Epidermal melanocyte (primary cell): ENCODE data around the gene ATP8A2.

Experiments
- DNase-seq: peaks from one replicate; pipeline ENCODE4 v3.0.0; 2011; ENCODE audit warnings: low spot score; ENCODE audit not compliant: insufficient read length

ATP8A2 gene

DNA sequence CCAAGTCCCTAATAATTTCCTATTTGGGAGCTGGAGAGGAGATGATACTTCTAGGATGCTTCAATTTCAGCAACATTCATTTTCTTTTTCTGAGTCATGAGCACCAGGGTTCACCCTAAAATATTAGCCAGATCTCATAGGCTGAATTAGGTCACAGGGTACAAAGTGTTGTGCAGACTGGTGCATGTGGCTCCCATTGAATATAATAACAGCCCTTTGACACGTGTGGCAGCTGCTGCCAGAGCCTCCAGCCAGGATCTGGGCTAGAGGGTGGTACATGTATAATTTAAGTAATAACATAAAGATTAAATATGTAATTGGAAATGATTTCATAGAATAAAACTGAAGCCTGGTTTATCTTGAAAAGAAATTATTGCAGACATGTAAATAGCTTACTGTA is 244.9 kb downstream of the ATP8A2 start:
- no peak for DNase-seq

DNA sequence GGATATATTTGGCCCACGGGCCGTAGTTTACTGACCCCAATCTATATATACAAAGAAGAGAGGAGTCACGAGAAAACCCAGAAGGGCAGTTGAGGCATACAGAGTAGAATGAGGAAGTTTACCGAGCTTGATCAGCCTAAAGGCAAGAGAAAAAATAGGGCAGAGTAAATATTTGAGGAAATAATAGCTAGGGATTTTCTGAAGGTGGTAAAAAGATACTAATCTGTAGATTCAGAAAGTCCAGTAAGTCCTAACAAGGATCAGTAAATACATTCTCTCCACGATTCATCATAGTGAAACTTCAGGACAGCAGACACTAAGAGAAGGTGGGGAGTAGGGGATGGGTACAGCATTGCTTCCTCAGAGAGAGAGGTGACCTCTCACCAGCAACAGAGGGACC is 248.1 kb downstream of the ATP8A2 start:
- no peak for DNase-seq

DNA sequence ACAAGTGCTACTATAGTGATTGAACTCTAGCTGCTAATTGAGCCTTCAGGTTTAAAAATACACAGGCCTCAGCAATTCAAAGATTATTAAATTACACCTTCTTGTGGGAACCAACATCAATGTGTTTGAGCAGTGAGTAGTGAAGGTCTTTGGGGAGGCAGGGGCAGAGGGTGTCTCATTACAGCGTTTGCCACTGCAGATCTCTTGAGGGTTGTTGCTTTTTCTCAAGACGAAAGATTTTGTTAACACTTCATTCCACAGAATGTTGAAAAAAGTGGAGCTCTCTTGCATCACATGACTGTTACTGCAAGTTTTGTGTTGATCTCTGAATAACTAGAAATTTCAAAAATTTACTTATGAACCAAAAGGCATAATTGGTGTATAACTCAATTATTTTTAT is 253.6 kb downstream of the ATP8A2 start:
- no peak for DNase-seq

DNA sequence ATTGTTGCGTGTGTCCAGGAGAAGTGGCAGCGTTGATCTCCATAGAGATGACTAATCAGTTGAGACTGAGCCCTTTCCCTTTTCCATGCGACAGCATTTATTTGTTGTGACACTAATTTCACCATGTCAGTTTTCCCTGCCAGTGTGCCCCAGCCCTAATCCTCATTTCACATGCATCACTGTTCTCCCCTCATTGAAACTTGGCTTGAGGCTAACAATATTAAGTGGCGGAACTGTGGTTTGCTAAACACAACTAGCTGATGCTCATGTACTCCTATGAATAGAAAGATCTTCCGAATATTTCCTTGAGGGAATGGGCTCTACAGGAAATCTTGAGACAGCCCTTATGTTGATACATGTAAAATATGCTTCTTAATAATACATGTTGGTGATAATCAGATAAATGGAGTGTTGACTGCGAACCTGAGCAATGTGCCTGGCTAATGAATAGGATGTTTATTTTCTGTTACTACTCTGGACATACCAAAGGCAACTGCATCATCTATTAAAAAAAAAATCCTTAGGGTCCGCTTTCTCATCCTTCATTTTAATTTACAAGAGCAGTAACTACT is 258.6 kb downstream of the ATP8A2 start:
- peak; percentile 21 for DNase-seq

DNA sequence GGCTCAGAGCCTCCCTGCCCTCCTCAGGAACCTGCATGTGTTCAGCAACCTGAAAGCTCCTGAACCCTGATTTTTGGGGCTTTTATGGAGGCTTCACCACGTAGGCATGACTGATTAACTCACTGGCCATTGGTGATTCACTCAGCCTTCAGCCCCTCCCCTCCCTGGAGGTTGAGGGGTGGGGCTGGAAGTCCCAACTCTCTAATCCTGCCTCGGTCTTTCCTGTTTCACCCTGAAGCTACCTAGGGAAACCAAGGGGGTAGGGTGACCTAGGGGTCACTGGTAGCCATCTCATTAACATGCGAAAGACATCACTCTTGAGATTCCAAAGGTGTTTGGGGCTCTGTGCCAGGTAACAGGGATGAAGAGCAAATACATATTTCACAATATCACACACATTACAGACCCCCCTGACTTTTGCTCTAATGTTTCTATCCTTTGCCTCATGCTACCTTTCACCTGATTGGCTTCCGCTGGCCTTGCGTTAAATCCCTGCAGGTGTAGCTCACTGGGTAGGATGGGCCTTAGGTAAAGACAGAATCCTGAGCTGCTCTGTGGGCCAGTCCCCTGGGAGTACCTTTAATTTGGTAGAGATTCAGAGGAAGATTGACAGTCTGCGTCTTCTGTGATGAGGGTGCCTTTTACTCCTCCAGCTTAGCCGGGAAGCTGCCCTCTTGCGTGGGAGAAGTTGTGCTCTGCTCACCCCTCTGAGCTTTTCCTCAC is 260.6 kb downstream of the ATP8A2 start:
- no peak for DNase-seq

DNA sequence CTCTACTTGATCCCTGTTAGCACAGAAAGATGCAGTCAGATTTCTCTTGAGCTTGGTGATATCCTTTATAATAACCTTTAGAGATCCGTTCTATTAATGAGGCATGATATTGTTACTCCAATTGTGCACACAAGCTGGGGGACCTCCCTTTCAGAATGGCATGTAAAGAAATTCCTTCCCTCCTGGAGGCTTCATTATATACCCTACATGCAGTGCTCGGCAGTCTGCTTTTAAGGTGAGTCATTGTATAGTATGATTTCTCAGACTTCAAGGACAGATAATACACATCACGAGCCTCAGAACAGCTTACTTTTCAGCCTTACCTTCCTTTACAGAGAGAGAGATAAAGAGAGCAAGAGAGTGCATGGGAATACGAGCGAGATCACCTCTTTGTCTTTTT is 261.3 kb downstream of the ATP8A2 start:
- DNase-seq, result no peak

DNA sequence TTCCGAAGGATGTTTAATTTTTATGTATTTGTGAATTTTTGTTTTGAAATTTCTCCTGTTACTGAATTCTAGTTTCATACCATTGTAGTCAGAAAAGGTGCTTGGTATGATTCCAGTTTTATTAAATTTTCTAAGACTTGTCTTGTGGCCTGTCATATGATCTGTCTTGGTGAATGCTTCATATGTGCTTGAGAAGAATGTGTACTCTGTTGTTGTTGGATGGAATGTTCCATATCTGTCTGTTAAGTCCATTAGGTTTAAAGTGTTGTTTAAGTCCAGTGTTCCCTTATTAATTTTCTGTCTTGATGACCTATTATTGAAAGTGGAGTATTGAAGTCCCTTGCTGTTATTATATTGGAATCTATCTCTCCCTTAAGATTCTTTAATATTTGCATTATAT is 273.9 kb downstream of the ATP8A2 start:
- no peak for DNase-seq

DNA sequence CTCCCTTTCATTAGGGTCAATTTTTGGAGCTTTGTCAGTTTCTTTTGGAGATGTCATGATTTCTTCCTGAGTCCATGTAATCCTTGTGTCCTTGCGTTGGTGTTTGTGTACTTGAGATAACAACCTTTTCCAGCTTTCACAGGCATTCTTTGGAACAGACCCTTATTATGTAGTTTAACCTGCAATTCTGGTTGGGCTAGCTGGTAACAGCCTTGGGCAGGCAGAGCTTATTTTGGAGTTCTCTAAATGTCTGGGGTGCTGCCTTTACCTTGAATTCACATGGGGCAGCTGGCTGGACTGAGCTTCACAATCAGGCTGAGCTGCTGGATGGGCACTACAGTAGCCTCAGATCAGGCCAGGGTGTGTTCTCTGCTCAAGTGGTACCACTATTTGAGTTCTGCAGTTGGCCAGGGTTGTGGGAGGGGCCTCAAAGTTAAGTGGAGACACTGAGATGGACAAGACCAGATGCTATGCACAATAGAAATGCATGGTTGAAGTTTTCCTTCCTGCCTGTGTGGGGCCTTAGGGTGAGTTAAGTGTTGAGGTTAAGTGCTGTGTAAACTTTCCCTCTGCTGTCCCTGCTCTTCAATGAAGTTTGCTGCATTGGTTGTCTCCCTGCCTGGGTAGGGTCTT is 277.3 kb downstream of the ATP8A2 start:
- DNase-seq, result no peak

DNA sequence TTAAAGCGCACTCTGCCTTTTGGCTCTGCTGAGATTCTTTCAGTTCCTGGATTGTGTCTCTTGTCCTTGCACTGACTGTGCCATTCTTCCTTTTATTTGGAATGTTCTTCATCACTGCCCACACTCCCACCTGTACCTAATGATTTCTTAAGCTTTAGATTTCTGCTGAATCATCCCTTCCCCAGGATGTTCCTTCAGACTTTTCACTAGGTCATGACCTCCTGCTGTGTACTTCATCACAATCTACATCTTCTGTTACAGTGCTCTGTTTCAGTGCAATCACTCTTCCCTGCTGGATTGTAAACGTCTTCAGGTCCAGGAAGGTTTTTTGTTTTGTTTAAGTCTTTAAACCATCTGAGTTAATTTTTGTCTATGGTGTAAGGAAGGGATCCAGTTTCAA is 281.0 kb downstream of the ATP8A2 start:
- no peak for DNase-seq

DNA sequence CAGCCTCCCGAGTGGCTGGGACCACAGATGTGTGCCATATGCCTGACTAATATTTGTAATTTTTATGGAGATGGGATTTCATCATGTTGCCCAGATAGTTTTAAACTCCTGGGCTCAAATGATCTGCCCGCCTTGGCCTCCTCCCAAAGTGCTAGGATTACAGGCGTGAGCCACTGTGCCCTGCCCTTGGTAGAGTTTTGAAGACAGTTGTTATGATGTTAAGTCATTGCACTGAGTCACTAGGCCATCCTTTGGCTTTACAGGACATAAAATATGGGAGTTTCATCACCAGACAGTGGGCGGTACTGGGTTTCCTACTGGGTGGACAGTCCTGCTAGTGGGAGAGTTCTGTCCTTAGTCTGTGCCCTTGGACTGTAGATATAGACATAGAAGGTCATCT is 282.5 kb downstream of the ATP8A2 start:
- DNase-seq, result no peak

DNA sequence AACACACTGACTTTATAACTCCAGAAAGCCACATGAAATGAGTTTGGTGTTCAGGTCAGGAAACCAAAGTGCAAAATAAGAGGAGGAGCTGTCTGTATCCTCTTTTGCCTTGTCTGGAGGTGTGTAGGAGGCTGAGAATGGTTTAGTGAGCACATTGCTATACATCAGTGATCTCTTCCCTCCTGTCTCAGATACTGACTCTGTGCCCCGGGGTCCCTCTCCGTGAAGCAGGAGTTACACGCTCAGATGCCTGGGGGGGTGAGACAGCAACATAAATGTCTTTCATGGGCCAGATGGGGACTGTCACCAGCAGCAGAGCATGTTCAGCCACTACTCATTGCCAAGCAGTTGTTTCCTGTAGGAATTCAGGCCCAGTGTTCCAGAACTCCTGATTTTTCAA is 285.4 kb downstream of the ATP8A2 start:
- no peak for DNase-seq

DNA sequence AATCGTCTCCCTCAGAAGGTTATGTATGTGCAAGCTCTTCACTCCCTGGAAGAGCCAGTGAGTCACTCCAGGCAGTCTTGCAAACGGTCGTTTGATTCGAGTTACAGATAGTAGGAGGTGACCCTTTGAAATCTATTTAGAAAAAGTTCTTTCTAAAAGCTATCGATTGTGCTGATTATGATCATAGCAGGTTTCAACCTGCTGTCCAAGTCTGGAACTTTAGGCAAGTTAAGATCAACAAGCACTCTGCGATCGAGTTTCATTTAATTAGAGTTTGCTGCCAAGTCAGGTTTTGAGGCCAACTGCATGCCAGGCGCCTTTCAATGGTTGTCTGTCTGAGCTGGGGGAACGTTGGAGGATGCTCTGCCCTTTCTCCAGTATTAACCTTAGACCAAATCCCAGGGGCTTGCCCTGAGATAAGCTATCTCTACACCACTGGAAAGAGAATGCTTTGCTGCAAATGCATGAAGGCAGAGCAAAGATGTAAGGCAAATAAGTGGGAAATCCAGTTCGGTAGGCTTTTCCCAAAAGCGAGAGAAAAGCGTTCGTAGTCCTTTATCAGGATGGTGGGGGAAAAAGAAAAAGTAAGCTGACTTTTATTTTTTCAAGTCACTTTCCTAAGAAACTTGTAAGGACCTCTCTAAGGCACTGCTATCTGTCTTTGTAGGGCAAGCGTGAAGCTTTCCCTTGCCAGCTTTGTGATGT is 287.5 kb downstream of the ATP8A2 start:
- no peak for DNase-seq

DNA sequence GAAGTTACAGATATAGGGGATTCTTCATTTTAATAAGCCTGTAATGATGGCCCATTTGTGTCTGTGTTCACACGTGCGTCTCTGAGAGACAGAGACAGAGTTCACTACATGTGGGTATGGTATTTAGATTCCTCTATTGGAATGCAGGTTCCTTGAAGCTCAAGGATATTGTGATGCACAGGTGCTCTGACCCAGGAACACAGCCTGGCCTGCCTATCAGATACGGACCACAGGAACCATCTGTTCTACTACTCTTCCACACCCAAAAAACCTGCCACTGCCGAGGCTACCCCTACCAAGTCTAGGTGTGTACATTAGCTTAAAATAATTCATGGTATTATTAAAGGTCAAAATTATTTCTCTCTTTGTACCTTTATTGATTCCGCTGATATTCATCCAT is 289.2 kb downstream of the ATP8A2 start:
- DNase-seq, result no peak

DNA sequence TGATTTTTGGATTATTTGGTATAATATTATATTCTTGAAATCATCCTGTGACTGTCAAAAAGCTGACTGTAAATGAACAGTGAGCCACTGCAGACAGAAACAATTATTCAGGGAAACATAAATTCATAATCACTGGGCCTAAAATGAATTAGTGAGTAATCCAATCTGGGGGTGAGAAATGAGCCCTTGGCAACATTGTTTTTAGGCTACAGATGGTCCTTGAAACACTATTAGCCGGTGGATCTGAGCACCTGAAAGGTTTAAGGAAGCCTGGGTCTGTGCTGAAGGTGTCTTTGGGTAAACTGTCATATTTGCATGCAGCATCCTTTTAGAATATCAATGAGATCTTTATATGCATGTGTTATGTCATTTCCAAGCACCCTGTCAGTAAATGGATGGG is 290.7 kb downstream of the ATP8A2 start:
- no peak for DNase-seq

DNA sequence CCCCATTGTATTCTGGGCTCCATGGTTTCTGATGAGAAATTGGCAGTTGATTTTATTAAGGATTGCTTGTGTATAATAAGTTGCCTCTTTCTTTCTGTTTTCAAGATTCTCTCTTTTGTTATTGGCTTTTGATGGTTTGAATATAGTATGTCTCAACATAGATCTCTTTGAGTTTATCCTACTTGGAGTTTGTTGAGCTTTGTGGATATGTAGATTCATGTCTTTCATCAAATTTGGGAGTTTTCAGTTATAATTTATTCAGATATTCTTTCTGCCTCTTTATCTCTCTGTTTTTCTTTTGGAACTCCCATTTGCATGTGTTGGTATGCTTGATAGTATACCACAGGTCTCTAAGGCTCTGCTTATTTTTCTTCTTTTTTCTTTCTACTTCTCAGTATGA is 296.6 kb downstream of the ATP8A2 start:
- DNase-seq, result no peak

DNA sequence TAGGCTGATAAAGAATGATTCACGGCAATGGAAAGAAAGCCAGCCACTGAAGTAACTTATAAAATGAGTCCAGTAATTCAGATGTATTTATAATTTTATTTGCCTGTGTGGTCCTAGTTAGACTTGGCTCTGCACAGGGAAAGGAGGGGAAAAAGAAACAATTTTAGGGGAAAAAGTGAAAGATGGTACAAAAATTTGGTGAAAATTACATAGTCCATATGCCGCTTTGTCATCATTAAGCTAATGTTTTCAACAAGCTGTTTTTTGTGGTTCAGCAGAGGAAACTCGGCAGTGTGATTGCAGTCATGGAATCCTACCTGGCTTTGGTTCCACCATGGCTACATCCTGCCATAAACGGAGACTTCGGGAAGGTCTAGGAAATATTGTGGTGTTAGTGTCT is 301.9 kb downstream of the ATP8A2 start:
- DNase-seq, result no peak

DNA sequence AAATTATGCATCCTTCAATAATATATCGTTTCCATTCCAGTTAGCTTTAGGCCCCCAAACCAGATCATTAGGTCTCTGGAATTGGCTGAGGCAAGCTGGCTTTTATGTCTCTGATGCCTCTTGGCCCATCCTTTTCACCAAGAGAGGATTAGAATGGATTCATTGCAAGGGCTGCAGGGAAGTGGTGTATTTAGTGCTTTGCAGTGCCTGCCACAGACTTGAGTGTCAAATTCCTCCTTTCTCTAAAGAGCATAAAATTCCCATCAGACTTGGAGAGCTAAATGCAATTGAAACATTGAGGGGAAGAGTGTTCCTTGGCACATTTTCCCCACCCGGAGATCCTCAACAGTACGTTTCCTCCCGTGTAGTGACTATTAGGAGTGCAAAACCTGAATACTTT is 302.6 kb downstream of the ATP8A2 start:
- DNase-seq, result no peak

DNA sequence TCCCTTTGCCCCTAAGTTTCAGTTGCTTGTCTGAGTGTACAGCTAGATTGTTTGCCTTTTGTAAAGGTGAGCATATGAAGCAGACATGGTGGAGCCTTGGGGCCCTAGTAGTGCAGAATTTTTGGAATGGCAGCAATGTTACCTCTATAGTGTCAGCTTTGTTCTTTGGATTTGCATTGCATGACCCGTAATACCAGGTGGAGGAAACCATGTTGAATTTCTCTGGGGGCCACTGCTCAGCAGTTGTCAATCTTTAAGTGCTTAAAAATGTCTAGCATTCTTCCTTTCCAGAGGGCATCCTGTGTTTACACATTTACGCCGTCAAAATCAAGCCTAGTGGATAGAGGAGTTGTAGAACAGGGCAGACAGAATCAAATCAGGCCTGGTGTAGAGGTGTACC is 303.3 kb downstream of the ATP8A2 start:
- no peak for DNase-seq

DNA sequence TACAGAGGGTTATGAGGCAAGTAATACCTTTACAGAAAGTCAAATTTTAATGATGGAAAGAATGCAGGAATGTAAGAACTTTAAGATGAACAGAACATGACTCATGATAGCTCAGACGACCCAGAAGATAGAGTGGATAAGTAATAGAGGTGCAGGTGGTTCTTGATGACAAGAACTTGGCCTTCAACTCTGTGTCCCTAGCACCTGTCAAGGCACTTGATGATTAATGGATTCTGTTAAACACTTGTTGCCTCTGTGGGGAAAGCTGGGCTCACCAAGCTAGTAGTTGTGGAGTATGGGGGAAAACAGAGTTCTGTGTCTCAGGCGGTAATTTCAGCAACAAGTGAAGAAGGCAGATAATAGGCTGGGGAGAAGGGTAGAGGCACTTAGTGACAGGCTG is 306.2 kb downstream of the ATP8A2 start:
- DNase-seq, result no peak

DNA sequence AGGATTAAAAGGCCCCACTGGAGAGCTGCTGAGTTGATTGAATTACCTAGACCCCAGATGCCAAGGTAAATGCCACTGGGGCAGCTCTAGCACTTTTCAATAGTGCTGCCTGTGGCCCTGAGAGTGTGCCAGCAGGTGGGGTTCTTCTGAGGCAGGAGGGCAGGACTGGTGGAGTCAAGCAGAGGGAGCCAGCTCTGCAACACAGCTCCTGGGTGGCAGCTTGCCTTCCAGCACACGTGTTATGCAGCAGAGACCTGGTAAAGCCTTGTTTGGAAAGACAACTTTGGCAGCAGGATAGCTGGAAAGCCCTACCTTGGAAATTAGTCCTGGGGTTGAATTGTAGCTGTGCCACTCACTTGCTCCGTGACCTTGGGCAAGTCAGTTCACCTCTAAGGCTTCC is 306.6 kb downstream of the ATP8A2 start:
- DNase-seq, result no peak

DNA sequence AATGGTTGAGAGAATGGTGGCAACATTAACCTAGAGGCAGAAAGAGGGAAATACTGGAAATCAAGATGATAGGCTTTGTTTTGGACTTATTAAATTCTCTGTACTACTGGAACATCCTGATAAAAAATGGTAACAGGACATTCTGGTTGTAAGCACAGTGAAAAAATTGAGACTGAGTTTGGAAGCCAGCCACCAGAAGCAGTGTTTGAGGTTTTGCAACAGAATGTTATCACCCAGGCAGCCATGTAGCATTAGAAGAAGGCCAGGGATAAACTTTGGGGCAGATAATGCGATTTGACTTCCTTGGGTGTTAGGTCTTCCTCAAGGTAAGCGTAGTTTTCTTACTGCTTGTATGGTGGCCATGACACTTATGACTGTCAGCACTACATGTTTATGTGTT is 307.4 kb downstream of the ATP8A2 start:
- DNase-seq, result no peak

DNA sequence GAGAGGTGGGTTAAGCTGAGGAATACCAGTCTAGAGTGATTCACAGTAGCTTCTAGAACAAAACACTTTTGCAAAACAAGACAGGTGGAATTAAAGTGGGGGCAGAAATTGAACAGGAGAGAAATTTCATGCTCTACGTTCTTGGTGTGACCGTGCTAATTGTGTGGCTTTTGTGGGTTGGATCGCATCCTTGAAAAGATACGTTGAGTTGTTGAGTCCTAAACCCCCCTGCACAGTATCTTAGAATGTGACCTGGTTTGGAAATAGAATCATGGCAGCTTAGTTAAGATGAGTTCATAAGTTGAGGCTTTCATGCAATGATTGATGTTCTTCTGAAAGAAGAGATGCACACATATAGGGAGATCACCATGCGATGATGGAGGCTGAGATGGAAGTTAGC is 308.2 kb downstream of the ATP8A2 start:
- DNase-seq, result no peak

DNA sequence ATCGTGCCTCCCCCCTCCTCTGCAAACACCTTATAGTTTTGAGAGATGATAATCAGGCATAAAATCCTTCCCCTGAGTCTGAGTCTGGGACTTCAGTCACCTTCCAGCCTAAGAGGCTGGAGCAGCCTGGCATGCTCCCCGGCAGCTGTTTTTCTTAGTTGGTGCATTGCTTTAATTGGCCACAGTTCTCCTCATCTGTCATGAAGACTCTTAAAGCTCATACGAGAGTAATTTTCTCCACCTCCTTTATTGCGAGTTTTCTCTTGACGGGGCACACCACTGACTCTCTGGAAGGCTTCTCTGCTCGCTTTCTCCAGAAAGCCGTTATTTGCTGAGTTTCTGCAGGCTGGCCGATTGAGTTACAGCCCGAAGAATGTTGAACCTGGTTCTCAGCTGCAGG is 310.5 kb downstream of the ATP8A2 start:
- DNase-seq, result no peak
